Measurements from ENCODE around the gene NOVA2. TPM values are rescaled to one million over a fixed set of nuclear protein-coding genes. Genes with fewer than 3 reads are reported as not detected.

NOVA2 gene
- total RNA-seq, 1 experiment from 2014 or later = 2.5 TPM

DNA sequence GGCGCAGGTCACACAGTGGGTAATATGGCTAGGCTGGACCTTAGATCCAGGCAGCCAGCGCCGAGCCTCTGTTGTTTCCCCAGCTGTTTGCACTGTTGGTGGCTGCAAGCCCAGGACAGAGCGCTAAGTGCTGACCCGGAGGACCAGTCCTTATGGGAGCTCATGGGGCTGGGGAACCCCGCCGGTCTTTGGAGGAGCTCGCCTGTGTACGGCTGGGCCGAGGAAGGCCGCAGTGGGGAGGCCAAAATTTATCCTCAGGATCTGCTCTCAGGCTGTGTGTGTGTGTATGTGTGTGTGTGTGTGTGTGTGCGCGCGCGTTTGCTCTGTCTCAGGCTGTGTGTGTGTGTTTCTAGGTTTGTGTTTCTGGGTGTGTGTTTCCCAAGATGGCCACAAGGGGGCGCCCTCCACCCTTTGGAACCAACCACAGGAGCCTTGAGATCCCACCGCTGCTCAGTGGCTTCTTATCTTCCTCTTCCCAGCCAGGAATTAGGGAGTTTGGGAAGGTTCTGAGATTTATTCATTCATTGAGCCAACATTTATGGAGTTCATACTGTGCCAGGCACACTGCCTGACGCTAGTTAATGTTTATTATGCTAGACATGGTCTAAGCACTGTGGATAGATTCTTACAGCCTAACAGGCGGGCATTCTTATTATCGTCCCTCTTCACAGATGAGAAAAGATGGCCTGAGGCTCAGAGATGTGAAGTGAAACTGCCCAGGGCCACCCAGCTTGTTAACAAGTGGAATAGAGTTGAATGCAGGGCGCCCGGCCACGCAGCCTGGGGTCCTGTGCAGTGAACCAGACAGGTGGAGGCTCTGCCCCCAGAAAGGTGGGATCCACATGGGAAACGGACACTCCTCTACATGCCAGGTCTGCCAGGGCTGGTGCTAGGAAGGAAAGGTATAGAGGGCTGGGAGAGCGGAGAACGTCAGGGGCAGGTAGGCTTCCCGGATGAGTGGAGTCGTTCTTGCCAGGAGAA is 36.2 kb upstream of the NOVA2 start:
- Histone ChIP-seq H2AFZ (ENCODE audit: low read depth, low read length, poor library complexity, severe bottlenecking) (no peak overlapping the region), H3K4me1 (ENCODE audit: control insufficient read depth in 1 of 2, insufficient read depth in 2 of 2, low read length in 2 of 2) (peaks cover 4 to 5% of the 10 kb centered on the region in 2 experiments; a peak in 2 of 4 replicates), H3K36me3 (ENCODE audit: control insufficient read depth in 1 of 2, insufficient read depth in 2 of 2, low read length in 2 of 2) (no peaks in the 10 kb centered on the region; a peak in 1 of 4 replicates), H3K4me2 (ENCODE audit: low read length) (no peak overlapping the region), H3K79me2 (ENCODE audit: insufficient read depth, low read length) (no peaks in the 10 kb centered on the region), H4K20me1 (ENCODE audit: insufficient read depth) (no peaks in the 10 kb centered on the region), H3K4me3 (replicated peaks in 1 of 2; ENCODE audit: low read depth in 1 of 2, low read length in 2 of 2) (no peak overlapping the region), H3K27me3 (ENCODE audit: insufficient read depth, low read length) (no peaks in the 10 kb centered on the region), H3K9me2 (ENCODE audit: insufficient read depth) (no peaks in the 10 kb centered on the region), H3K9me3 (ENCODE audit: control insufficient read depth in 1 of 2, insufficient read depth in 1 of 2, low read depth in 1 of 2, low read length in 2 of 2) (no peaks in the 10 kb centered on the region), H3K27ac (ENCODE audit: low read depth, low read length) (no peak overlapping the region; the same call in 1 of the 2 replicates), H3K9ac (ENCODE audit: low read length) (no peak overlapping the region)
- BruUV-seq (replicated peaks) = no TSS peak
- POLR2A ChIA-PET = no interaction called here
- DNase-seq (ENCODE audit: low read depth, low spot score) (peak; percentile 42), ATAC-seq (peak; percentile 96)
- CTCF ChIA-PET = interaction anchor here (0.8 to 1.6 kb wide), 8 partner anchors 14 to 256 kb away, joined by 3 to 8 read pairs (median 4); partner anchors contain the start of genes CCDC61, FOXA3 and SYMPK
- intact Hi-C loops (cut with micrococcal nuclease) = no loop called here
- no peak for TF ChIP-seq POLR2A (IDR thresholded peaks at IDR 0.05; ENCODE audit: borderline replicate concordance, extremely low read depth, insufficient read depth, insufficient read length)
- no peak for TF ChIP-seq YY1 (IDR thresholded peaks at IDR 0.05; ENCODE audit: extremely low read depth, insufficient replicate concordance, low read depth, low read length)
- no peak for TF ChIP-seq SIN3A (IDR thresholded peaks at IDR 0.05; ENCODE audit: low read depth)
- TF ChIP-seq, protein P1, sequence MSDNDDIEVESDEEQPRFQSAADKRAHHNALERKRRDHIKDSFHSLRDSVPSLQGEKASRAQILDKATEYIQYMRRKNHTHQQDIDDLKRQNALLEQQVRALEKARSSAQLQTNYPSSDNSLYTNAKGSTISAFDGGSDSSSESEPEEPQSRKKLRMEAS (IDR thresholded peaks at IDR 0.05) = no peak
- no peak for TF ChIP-seq SRF (IDR thresholded peaks at IDR 0.05; ENCODE audit: low read depth)
- no peak for TF ChIP-seq CEBPB (IDR thresholded peaks at IDR 0.05; ENCODE audit: low read depth)
- TF ChIP-seq JUND (IDR thresholded peaks at IDR 0.05) = no peak
- TF ChIP-seq, protein P2, sequence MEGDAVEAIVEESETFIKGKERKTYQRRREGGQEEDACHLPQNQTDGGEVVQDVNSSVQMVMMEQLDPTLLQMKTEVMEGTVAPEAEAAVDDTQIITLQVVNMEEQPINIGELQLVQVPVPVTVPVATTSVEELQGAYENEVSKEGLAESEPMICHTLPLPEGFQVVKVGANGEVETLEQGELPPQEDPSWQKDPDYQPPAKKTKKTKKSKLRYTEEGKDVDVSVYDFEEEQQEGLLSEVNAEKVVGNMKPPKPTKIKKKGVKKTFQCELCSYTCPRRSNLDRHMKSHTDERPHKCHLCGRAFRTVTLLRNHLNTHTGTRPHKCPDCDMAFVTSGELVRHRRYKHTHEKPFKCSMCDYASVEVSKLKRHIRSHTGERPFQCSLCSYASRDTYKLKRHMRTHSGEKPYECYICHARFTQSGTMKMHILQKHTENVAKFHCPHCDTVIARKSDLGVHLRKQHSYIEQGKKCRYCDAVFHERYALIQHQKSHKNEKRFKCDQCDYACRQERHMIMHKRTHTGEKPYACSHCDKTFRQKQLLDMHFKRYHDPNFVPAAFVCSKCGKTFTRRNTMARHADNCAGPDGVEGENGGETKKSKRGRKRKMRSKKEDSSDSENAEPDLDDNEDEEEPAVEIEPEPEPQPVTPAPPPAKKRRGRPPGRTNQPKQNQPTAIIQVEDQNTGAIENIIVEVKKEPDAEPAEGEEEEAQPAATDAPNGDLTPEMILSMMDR (IDR thresholded peaks at IDR 0.05 in 2 of 3, conservative IDR thresholded peaks at IDR 0.05 in 1 of 3; ENCODE audit: borderline replicate concordance in 1 of 3, insufficient read depth in 1 of 3, low read depth in 2 of 3, low read length in 2 of 3) = peak; percentile 62 to 85 (median 82); a peak in 5 of 6 replicates
- no peak for TF ChIP-seq SP1 (IDR thresholded peaks at IDR 0.05; ENCODE audit: low read depth)
- peak; percentile 57 for TF ChIP-seq RAD21 (IDR thresholded peaks at IDR 0.05; ENCODE audit: low read depth)
- TF ChIP-seq EZH2 (IDR thresholded peaks at IDR 0.05) = no peak
- RAD21 ChIA-PET (ENCODE audit: low non-redundant PET in 1 of 2, low total read pairs in 2 of 2, uncharacterized antibody in 2 of 2, unreplicated experiment in 2 of 2) = interaction anchor here in 1 of 2 experiments (0.6 kb wide), 1 partner anchor 49 kb away, joined by 3 read pairs; no protein-coding TSS in a partner anchor
